Fibroblast of lung (primary cell): ENCODE measurements around the gene RFX8. TPM values are rescaled to one million over a fixed set of nuclear protein-coding genes. Genes with fewer than 3 reads are reported as not detected.

Experiments used
- DNase-seq, 2 donors: peaks; one replicate each; pipeline versions ENCODE4 v3.0.0 to v3.0.0-alpha.2; 2010; ENCODE audit warnings: low read depth in 2 of 2
- H2AFZ ChIP-seq: 2 replicates; pipeline ENCODE4 v1.5.1; 2012; ENCODE audit warnings: low read length, control low read depth, inconsistent platforms
- H3K27ac ChIP-seq: 2 replicates; pipeline ENCODE4 v1.5.1; 2011; ENCODE audit warnings: low read length, control low read depth; ENCODE audit not compliant: insufficient read depth
- H3K27me3 ChIP-seq: 2 replicates; pipeline ENCODE4 v1.5.1; 2011; ENCODE audit warnings: mild to moderate bottlenecking, low read length; ENCODE audit not compliant: control insufficient read depth, insufficient read depth
- H3K36me3 ChIP-seq: 2 replicates; pipeline ENCODE4 v1.5.1; 2011; ENCODE audit warnings: low read length; ENCODE audit not compliant: control insufficient read depth, insufficient read depth
- H3K4me1 ChIP-seq: 2 replicates; pipeline ENCODE4 v1.5.1; 2011; ENCODE audit warnings: low read length; ENCODE audit not compliant: control insufficient read depth, insufficient read depth; ENCODE audit errors: extremely low read depth
- H3K4me2 ChIP-seq: 2 replicates; pipeline ENCODE4 v1.5.1; 2011; ENCODE audit warnings: low read length, control low read depth; ENCODE audit not compliant: insufficient read depth; ENCODE audit errors: extremely low read depth
- H3K4me3 ChIP-seq, 4 experiments: fragments of 200-600 bp in 1 of 4; sonication (generic) in 1 of 4; replicated peaks in 1 of 4; 2 replicates each; pipeline ENCODE4 v1.5.1; 2011 to 2016; ENCODE audit warnings: low read length in 4 of 4, low read depth in 3 of 4, mild to moderate bottlenecking in 3 of 4, control low read depth in 2 of 4, inconsistent platforms in 1 of 4, mixed read lengths in 1 of 4; ENCODE audit not compliant: insufficient read depth in 1 of 4; ENCODE audit errors: control extremely low read depth in 1 of 4
- H3K79me2 ChIP-seq: 2 replicates; pipeline ENCODE4 v1.5.1; 2012; ENCODE audit warnings: mild to moderate bottlenecking, low read length, inconsistent platforms; ENCODE audit not compliant: control insufficient read depth, insufficient read depth
- H3K9ac ChIP-seq: 2 replicates; pipeline ENCODE4 v1.5.1; 2011; ENCODE audit warnings: mild to moderate bottlenecking, low read length, control low read depth; ENCODE audit not compliant: insufficient read depth
- H3K9me3 ChIP-seq: 2 replicates; pipeline ENCODE4 v1.5.1; 2012; ENCODE audit warnings: low read depth, low read length; ENCODE audit not compliant: control insufficient read depth, insufficient read depth
- H4K20me1 ChIP-seq: 2 replicates; pipeline ENCODE4 v1.5.1; 2011; ENCODE audit warnings: low read length; ENCODE audit not compliant: control insufficient read depth, insufficient read depth; ENCODE audit errors: extremely low read depth
- CTCF ChIP-seq, 2 donors: IDR thresholded peaks in 1 of 2; conservative IDR thresholded peaks in 1 of 2; 1 replicate in 1 of 2; 2 replicates in 1 of 2; pipeline ENCODE4 v1.5.1; 2011 to 2012; ENCODE audit warnings: low read length in 2 of 2, control low read depth in 1 of 2, inconsistent platforms in 1 of 2, low read depth in 1 of 2, mild to moderate bottlenecking in 1 of 2
- EZH2 ChIP-seq: IDR thresholded peaks from 2 replicates; pipeline ENCODE4 v1.5.1; 2012; ENCODE audit warnings: low read length, control low read depth, mild to moderate bottlenecking; ENCODE audit errors: missing control alignments
- polyA plus RNA-seq, 2 donors: library from polyadenylated mRNA; depleted of rRNA in 1 of 2; stranded (reverse) in 1 of 2; unstranded in 1 of 2; fragments of >200 nt; gene quantifications; 2 replicates each; pipeline ENCODE4 v1.2.1, GENCODE V29; 2011 to 2012; ENCODE audit warnings: missing spikeins in 1 of 2
- total RNA-seq: library from RNA; depleted of rRNA; stranded (reverse); fragments of >200 nt; gene quantifications from 2 replicates; pipeline ENCODE4 v1.2.1, GENCODE V29; 2014

RFX8 gene
- total and polyA plus RNA-seq, 2 donors (not counting 1 experiment from before 2014, with no cell fraction given): 4.3 to 12.4 TPM

DNA sequence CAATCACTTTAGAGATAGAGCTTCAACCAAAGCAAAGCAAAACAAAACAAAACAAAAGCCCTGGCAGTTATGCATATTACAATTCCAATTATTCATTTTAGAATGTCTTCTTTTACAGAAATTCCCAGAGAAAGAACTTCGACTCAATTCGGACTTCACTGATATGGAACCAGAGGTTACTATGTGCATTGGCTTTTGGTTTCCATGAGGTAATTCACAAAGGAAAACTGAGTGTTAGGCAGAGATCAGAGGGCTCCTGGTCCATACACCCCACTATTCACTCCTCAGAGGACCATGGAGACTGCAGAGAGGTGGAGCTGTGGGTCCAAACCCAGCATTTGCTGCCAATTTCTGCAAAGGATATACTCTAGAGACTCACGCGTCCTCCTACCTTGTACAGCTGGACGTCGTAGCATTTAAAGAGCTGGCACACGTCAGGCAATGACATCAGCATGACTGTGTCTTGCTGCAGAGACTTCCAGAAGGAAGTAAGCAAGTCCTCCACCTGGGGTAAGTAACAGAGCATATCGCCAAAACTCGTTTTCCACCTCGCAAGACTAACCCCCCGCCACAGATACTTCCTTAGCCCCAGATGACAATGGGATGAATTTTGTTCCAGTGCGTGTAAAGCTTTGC lies 56.3 kb downstream of the RFX8 start:
- H3K27ac ChIP-seq: no peak overlapping the region
- H3K9me3 ChIP-seq: no peaks in the 10 kb centered on the region
- H3K9ac ChIP-seq: no peak overlapping the region
- no peaks in the 10 kb centered on the region for H3K27me3 ChIP-seq
- DNase-seq: no peak
- TF ChIP-seq EZH2 (no peak), CTCF (conservative IDR thresholded peaks at IDR 0.05 in 1 of 2, IDR thresholded peaks at IDR 0.05 in 1 of 2; ENCODE audit: low read depth in 1 of 2, low read length in 2 of 2) (no peak)
- H3K4me3 ChIP-seq: no peak overlapping the region
- no peaks in the 10 kb centered on the region for H3K4me1 ChIP-seq
- H2AFZ ChIP-seq: no peak overlapping the region
- no peaks in the 10 kb centered on the region for H4K20me1 ChIP-seq
- peaks cover 3% of the 10 kb centered on the region for H3K36me3 ChIP-seq
- H3K4me2 ChIP-seq: no peak overlapping the region
- H3K79me2 ChIP-seq: no peaks in the 10 kb centered on the region

GRCh38 chr2:101416609-101417008 lies 58.3 kb downstream of the RFX8 start:
- no peaks in the 10 kb centered on the region for H3K27me3 ChIP-seq
- H3K4me1 ChIP-seq: no peaks in the 10 kb centered on the region
- H3K79me2 ChIP-seq: no peaks in the 10 kb centered on the region
- H3K9ac ChIP-seq: no peak overlapping the region
- no peak for TF ChIP-seq CTCF (conservative IDR thresholded peaks at IDR 0.05 in 1 of 2, IDR thresholded peaks at IDR 0.05 in 1 of 2; ENCODE audit: low read depth in 1 of 2, low read length in 2 of 2)
- TF ChIP-seq EZH2: no peak
- no peaks in the 10 kb centered on the region for H3K9me3 ChIP-seq
- DNase-seq: no peak
- peaks cover 3% of the 10 kb centered on the region for H3K36me3 ChIP-seq
- no peaks in the 10 kb centered on the region for H4K20me1 ChIP-seq
- H2AFZ ChIP-seq: no peak overlapping the region
- H3K27ac ChIP-seq: no peak overlapping the region
- no peak overlapping the region for H3K4me3 ChIP-seq
- H3K4me2 ChIP-seq: no peak overlapping the region

GRCh38 chr2:101415884-101416283 lies 59.0 kb downstream of the RFX8 start:
- peaks cover 5% of the 10 kb centered on the region for H3K36me3 ChIP-seq
- H3K4me3 ChIP-seq: no peak overlapping the region
- no peaks in the 10 kb centered on the region for H3K9me3 ChIP-seq
- H3K27me3 ChIP-seq: no peaks in the 10 kb centered on the region
- H3K79me2 ChIP-seq: no peaks in the 10 kb centered on the region
- no peak overlapping the region for H2AFZ ChIP-seq
- no peak overlapping the region for H3K4me2 ChIP-seq
- H3K9ac ChIP-seq: no peak overlapping the region
- TF ChIP-seq EZH2 (no peak), CTCF (conservative IDR thresholded peaks at IDR 0.05 in 1 of 2, IDR thresholded peaks at IDR 0.05 in 1 of 2; ENCODE audit: low read depth in 1 of 2, low read length in 2 of 2) (no peak)
- no peaks in the 10 kb centered on the region for H3K4me1 ChIP-seq
- no peak for DNase-seq
- H3K27ac ChIP-seq: no peak overlapping the region
- no peaks in the 10 kb centered on the region for H4K20me1 ChIP-seq
